HG03097 (cell line): ENCODE data around the gene DRGX.

Experiments used
- ATAC-seq: cut with Tn5 transposase; IDR thresholded peaks from one replicate; pipeline ENCODE4 v1.9.1; 2021; ENCODE audit not compliant: unreplicated experiment, low FRiP score

The DRGX gene

GRCh38 chr10:49384268-49384953, 11.5 kb downstream of the DRGX start:
- no peak for ATAC-seq

- ATAC-seq, result no peak
These were observed 12.0 kb downstream of the DRGX start for GRCh38 chr10:49383853-49384252.

- no peak for ATAC-seq
These were observed 13.1 kb downstream of the DRGX start for GRCh38 chr10:49382826-49383225.

- no peak for ATAC-seq
These were observed 13.7 kb downstream of the DRGX start for GRCh38 chr10:49382226-49382625.

GRCh38 chr10:49381111-49381900, 14.6 kb downstream of the DRGX start:
- no peak for ATAC-seq

GRCh38 chr10:49379596-49380410, 16.1 kb downstream of the DRGX start:
- ATAC-seq, result no peak

GRCh38 chr10:49377256-49377655, 18.6 kb downstream of the DRGX start:
- ATAC-seq, result no peak

GRCh38 chr10:49375611-49376010, 20.3 kb downstream of the DRGX start:
- no peak for ATAC-seq

- no peak for ATAC-seq
These were observed 21.1 kb downstream of the DRGX start for GRCh38 chr10:49374740-49375139.

- no peak for ATAC-seq
These were observed 22.5 kb downstream of the DRGX start for GRCh38 chr10:49373361-49373760.

GRCh38 chr10:49371967-49372366, 23.9 kb downstream of the DRGX start:
- no peak for ATAC-seq

- no peak for ATAC-seq
These were observed 25.4 kb downstream of the DRGX start for GRCh38 chr10:49370326-49371100.

GRCh38 chr10:49369216-49370162, 26.4 kb downstream of the DRGX start:
- ATAC-seq, result no peak

GRCh38 chr10:49368256-49368655, 27.6 kb downstream of the DRGX start:
- ATAC-seq, result no peak

GRCh38 chr10:49367600-49367999, 28.3 kb downstream of the DRGX start:
- no peak for ATAC-seq

GRCh38 chr10:49366460-49366859, 29.4 kb downstream of the DRGX start:
- ATAC-seq, result no peak

- no peak for ATAC-seq
These were observed 30.0 kb downstream of the DRGX start for GRCh38 chr10:49365675-49366415.

GRCh38 chr10:49365275-49365674, 30.6 kb downstream of the DRGX start:
- no peak for ATAC-seq

GRCh38 chr10:49364747-49365146, 31.1 kb downstream of the DRGX start:
- ATAC-seq, result no peak
